Measurements from ENCODE around the gene ACVR1B. TPM values are rescaled to one million over a fixed set of nuclear protein-coding genes. Genes with fewer than 3 reads are reported as not detected.
A peak's percentile ranks its signal among the peaks of the same experiment; 100 is the strongest.

Gene ACVR1B
- total RNA-seq (6.5 TPM), polyA plus RNA-seq (1 to 10 TPM in 3 of 4 donors, under 1 TPM in 1; 0.47 to 2.3 (median 1.2) TPM)

GRCh38 chr12:51951199-51951842 lies at the start of gene ACVR1B:
Gene ACVR1B (plus strand): TSS chr12:51951699. CDS start chr12:51951744, 45 bp downstream.
- ATAC-seq (ENCODE audit: low read depth in 2 of 2) (peak; percentile 91 to 94), DNase-seq (peak; percentile 83 to 88 (median 84))
- H3K9me3 Mint-ChIP-seq: peaks cover 0 to 4% (median 0%) of the 10 kb centered on the region in 7 donors
- peak within 1 kb of the TSS; percentile 64 to 98 (median 85) for H3K27ac Mint-ChIP-seq
- peak within 1 kb of the TSS; percentile 20 for H3K27ac ChIP-seq (ENCODE audit: insufficient read depth, low read length, poor library complexity, severe bottlenecking)
- peaks cover 14% of the 10 kb centered on the region for H3K27me3 ChIP-seq (ENCODE audit: control insufficient read depth, insufficient read depth, low read length)
- H3K4me3 ChIP-seq (ENCODE audit: low read depth, low read length): peak within 1 kb of the TSS; percentile 63
- no peaks in the 10 kb centered on the region for H3K36me3 ChIP-seq (ENCODE audit: control insufficient read depth, insufficient read depth, low read length)
- H3K27me3 Mint-ChIP-seq: peaks cover 32% of the 10 kb centered on the region
- peaks cover 13 to 39% (median 20%) of the 10 kb centered on the region in 4 donors for H3K4me1 Mint-ChIP-seq
- peaks cover 17% of the 10 kb centered on the region for H3K4me1 ChIP-seq (ENCODE audit: control insufficient read depth, insufficient read depth, low read length, poor library complexity, severe bottlenecking)
- peak within 1 kb of the TSS; percentile 95 to 99 (median 97) for H3K4me3 Mint-ChIP-seq
- H3K36me3 Mint-ChIP-seq: no peaks in the 10 kb centered on the region
- no peaks in the 10 kb centered on the region for H3K9me3 ChIP-seq (ENCODE audit: control insufficient read depth in 2 of 2, low read length in 2 of 2)

DNA sequence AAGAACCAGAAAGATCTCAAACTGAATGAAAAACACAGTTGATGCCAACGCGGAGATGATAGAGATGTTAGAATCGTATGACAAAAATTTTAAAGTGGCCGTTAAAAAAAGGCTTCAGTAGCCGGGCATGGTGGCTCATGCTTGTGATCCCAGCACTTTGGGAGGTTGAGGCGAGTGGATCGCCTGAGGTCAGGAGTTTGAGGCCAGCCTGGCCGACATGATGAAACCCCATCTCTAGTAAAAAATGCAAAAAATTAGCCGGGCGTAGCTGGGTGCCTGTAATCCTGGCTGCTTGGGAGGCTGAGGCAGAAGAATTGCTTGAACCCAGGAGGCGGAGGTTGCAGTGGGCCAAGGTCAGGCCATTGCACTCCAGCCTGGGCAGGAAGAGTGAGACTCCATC lies 49.6 kb upstream of the ACVR1B start:
- DNase-seq: no peak
- H3K9me3 Mint-ChIP-seq: no peaks in the 10 kb centered on the region

DNA sequence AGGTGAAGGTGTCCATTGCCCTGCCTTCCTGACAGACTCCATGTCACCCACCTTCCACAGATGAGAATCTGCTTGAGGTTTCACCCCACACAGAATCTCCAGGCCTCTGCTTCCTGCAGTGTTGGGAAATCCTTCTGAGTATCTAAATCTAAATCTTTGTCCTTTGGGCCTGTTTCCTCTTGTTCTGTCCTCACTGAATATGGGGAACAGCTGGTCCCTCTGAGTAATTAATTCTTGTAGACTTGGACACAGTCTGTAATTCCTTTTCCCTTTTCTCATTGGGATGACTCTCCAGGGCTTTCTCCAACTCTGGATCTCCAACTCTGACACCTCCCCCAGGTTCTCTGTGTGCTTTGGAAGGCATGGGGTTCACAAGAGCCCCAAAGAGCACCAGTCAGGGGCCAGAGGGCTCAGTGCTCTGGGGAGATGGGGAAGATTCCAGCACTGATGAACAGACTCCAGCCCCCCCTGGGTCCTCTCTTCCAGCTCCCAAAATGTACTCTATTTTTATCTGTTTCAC lies 46.5 kb upstream of the ACVR1B start:
- Mint-ChIP-seq H3K36me3 (no peaks in the 10 kb centered on the region), H3K4me3 (no peak overlapping the region), H3K4me1 (peaks cover 0 to 2% (median 0%) of the 10 kb centered on the region in 4 donors), H3K27me3 (peaks cover 34% of the 10 kb centered on the region), H3K27ac (no peak overlapping the region), H3K9me3 (peaks cover 0 to 2% (median 0%) of the 10 kb centered on the region in 7 donors)
- Histone ChIP-seq H3K4me1 (ENCODE audit: control insufficient read depth, insufficient read depth, low read length, poor library complexity, severe bottlenecking) (no peaks in the 10 kb centered on the region), H3K36me3 (ENCODE audit: control insufficient read depth, insufficient read depth, low read length) (no peaks in the 10 kb centered on the region), H3K27me3 (ENCODE audit: control insufficient read depth, insufficient read depth, low read length) (peaks cover 16% of the 10 kb centered on the region), H3K27ac (ENCODE audit: insufficient read depth, low read length, poor library complexity, severe bottlenecking) (no peak overlapping the region), H3K4me3 (ENCODE audit: low read depth, low read length) (no peak overlapping the region), H3K9me3 (ENCODE audit: control insufficient read depth in 2 of 2, low read length in 2 of 2) (no peaks in the 10 kb centered on the region)
- ATAC-seq (ENCODE audit: low read depth in 2 of 2) (no peak), DNase-seq (no peak)

More for the DNA sequence above, 49.6 kb upstream of the ACVR1B start:
- Histone ChIP-seq H3K4me1 (ENCODE audit: control insufficient read depth, insufficient read depth, low read length, poor library complexity, severe bottlenecking) (no peaks in the 10 kb centered on the region), H3K4me3 (ENCODE audit: low read depth, low read length) (no peak overlapping the region), H3K27ac (ENCODE audit: insufficient read depth, low read length, poor library complexity, severe bottlenecking) (no peak overlapping the region), H3K9me3 (ENCODE audit: control insufficient read depth in 2 of 2, low read length in 2 of 2) (no peaks in the 10 kb centered on the region), H3K27me3 (ENCODE audit: control insufficient read depth, insufficient read depth, low read length) (peaks cover 4% of the 10 kb centered on the region), H3K36me3 (ENCODE audit: control insufficient read depth, insufficient read depth, low read length) (no peaks in the 10 kb centered on the region)
- Mint-ChIP-seq H3K4me3 (no peak overlapping the region), H3K27me3 (peaks cover 31% of the 10 kb centered on the region), H3K36me3 (no peaks in the 10 kb centered on the region), H3K27ac (no peak overlapping the region), H3K4me1 (peaks cover 0 to 2% (median 0%) of the 10 kb centered on the region in 4 donors)
- no peak for ATAC-seq (ENCODE audit: low read depth in 2 of 2)

- Histone ChIP-seq H3K9me3 (ENCODE audit: control insufficient read depth in 2 of 2, low read length in 2 of 2) (no peaks in the 10 kb centered on the region), H3K4me1 (ENCODE audit: control insufficient read depth, insufficient read depth, low read length, poor library complexity, severe bottlenecking) (no peaks in the 10 kb centered on the region), H3K4me3 (ENCODE audit: low read depth, low read length) (no peak overlapping the region), H3K27ac (ENCODE audit: insufficient read depth, low read length, poor library complexity, severe bottlenecking) (no peak overlapping the region), H3K36me3 (ENCODE audit: control insufficient read depth, insufficient read depth, low read length) (no peaks in the 10 kb centered on the region), H3K27me3 (ENCODE audit: control insufficient read depth, insufficient read depth, low read length) (peaks cover 16% of the 10 kb centered on the region)
- Mint-ChIP-seq H3K27me3 (peaks cover 34% of the 10 kb centered on the region), H3K9me3 (peaks cover 0 to 2% (median 0%) of the 10 kb centered on the region in 7 donors), H3K4me3 (no peak overlapping the region), H3K27ac (no peak overlapping the region), H3K4me1 (peaks cover 0 to 2% (median 0%) of the 10 kb centered on the region in 4 donors), H3K36me3 (no peaks in the 10 kb centered on the region)
- ATAC-seq (ENCODE audit: low read depth in 2 of 2) (no peak), DNase-seq (no peak)
Measured at GRCh38 chr12:51905471-51906429, 45.7 kb upstream of the ACVR1B start.

GRCh38 chr12:51906430-51907082 lies 44.9 kb upstream of the ACVR1B start:
- peak overlapping the region in 1 of 4 donors; percentile 19 for H3K4me3 Mint-ChIP-seq
- no peak overlapping the region for H3K27ac ChIP-seq (ENCODE audit: insufficient read depth, low read length, poor library complexity, severe bottlenecking)
- H3K27me3 Mint-ChIP-seq: peaks cover 34% of the 10 kb centered on the region

GRCh38 chr12:51907083-51907855 lies 44.2 kb upstream of the ACVR1B start, which contains the start of gene ACVRL1:
Gene ACVRL1 (plus strand): TSS chr12:51907504. CDS start chr12:51912475, 4,971 bp downstream.
- no peak within 1 kb of the TSS for H3K27ac ChIP-seq (ENCODE audit: insufficient read depth, low read length, poor library complexity, severe bottlenecking)
- H3K9me3 ChIP-seq (ENCODE audit: control insufficient read depth in 2 of 2, low read length in 2 of 2): no peaks in the 10 kb centered on the region

More at GRCh38 chr12:51906430-51907082, 44.9 kb upstream of the ACVR1B start:
- no peaks in the 10 kb centered on the region for H3K36me3 Mint-ChIP-seq
- Histone ChIP-seq H3K9me3 (ENCODE audit: control insufficient read depth in 2 of 2, low read length in 2 of 2) (no peaks in the 10 kb centered on the region), H3K4me1 (ENCODE audit: control insufficient read depth, insufficient read depth, low read length, poor library complexity, severe bottlenecking) (no peaks in the 10 kb centered on the region), H3K4me3 (ENCODE audit: low read depth, low read length) (no peak overlapping the region), H3K27me3 (ENCODE audit: control insufficient read depth, insufficient read depth, low read length) (peaks cover 16% of the 10 kb centered on the region), H3K36me3 (ENCODE audit: control insufficient read depth, insufficient read depth, low read length) (no peaks in the 10 kb centered on the region)
- ATAC-seq (ENCODE audit: low read depth in 2 of 2) (no peak), DNase-seq (no peak)
- H3K4me1 Mint-ChIP-seq: peaks cover 0 to 2% (median 0%) of the 10 kb centered on the region in 4 donors
- peaks cover 0 to 2% (median 0%) of the 10 kb centered on the region in 7 donors for H3K9me3 Mint-ChIP-seq
- peak overlapping the region in 1 of 3 donors; percentile 71 for H3K27ac Mint-ChIP-seq

More at GRCh38 chr12:51907083-51907855, 44.2 kb upstream of the ACVR1B start, which contains the start of gene ACVRL1:
- peaks cover 0 to 2% (median 0%) of the 10 kb centered on the region in 4 donors for H3K4me1 Mint-ChIP-seq
- H3K9me3 Mint-ChIP-seq: peaks cover 0 to 2% (median 0%) of the 10 kb centered on the region in 7 donors
- no peak for ATAC-seq (ENCODE audit: low read depth in 2 of 2)
- Histone ChIP-seq H3K36me3 (ENCODE audit: control insufficient read depth, insufficient read depth, low read length) (no peaks in the 10 kb centered on the region), H3K4me1 (ENCODE audit: control insufficient read depth, insufficient read depth, low read length, poor library complexity, severe bottlenecking) (no peaks in the 10 kb centered on the region), H3K4me3 (ENCODE audit: low read depth, low read length) (no peak within 1 kb of the TSS), H3K27me3 (ENCODE audit: control insufficient read depth, insufficient read depth, low read length) (peaks cover 16% of the 10 kb centered on the region)
- H3K4me3 Mint-ChIP-seq: peak within 1 kb of the TSS in 1 of 4 donors; percentile 19
- peaks cover 34% of the 10 kb centered on the region for H3K27me3 Mint-ChIP-seq
- H3K36me3 Mint-ChIP-seq: no peaks in the 10 kb centered on the region
- DNase-seq: no peak
- H3K27ac Mint-ChIP-seq: peak within 1 kb of the TSS in 1 of 3 donors; percentile 71

Measured in CD4-positive, CD25-positive, alpha-beta regulatory T cell (primary cell).